Liver (tissue), 9 donors: Measurements from ENCODE around the gene SOX4. TPM values are rescaled to one million over a fixed set of nuclear protein-coding genes. Genes with fewer than 3 reads are reported as not detected.

ENCODE experiments used
- DNase-seq: peaks from one replicate; pipeline ENCODE4 v3.0.0-alpha.2; 2017; ENCODE audit warnings: low spot score
- H3K27ac ChIP-seq, 2 donors: one replicate each; pipeline ENCODE4 v1.7.0; 2013; ENCODE audit warnings: inconsistent platforms in 2 of 2, low read length in 2 of 2, control low read depth in 1 of 2, low read depth in 1 of 2, mild to moderate bottlenecking in 1 of 2
- H3K27me3 ChIP-seq, 4 donors: one replicate each; pipeline versions ENCODE4 v1.6.1 to v1.7.0; 2013; ENCODE audit warnings: low read length in 3 of 4, inconsistent platforms in 1 of 4, mild to moderate bottlenecking in 1 of 4, moderate library complexity in 1 of 4; ENCODE audit not compliant: control insufficient read depth in 4 of 4, insufficient read depth in 4 of 4
- H3K36me3 ChIP-seq, 4 donors: one replicate each; pipeline versions ENCODE4 v1.6.1 to v1.7.0; 2013; ENCODE audit warnings: low read length in 3 of 4, mild to moderate bottlenecking in 3 of 4, low read depth in 1 of 4, moderate library complexity in 1 of 4; ENCODE audit not compliant: control insufficient read depth in 4 of 4, insufficient read depth in 3 of 4
- H3K4me1 ChIP-seq, 4 donors: one replicate each; pipeline versions ENCODE4 v1.6.1 to v1.7.0; 2013; ENCODE audit warnings: low read length in 3 of 4, mild to moderate bottlenecking in 3 of 4, moderate library complexity in 1 of 4; ENCODE audit not compliant: control insufficient read depth in 4 of 4, insufficient read depth in 4 of 4
- H3K4me3 ChIP-seq, 3 donors: one replicate each; pipeline versions ENCODE4 v1.6.1 to v1.7.0; 2013; ENCODE audit warnings: low read length in 3 of 3, control low read depth in 1 of 3, low read depth in 1 of 3, mild to moderate bottlenecking in 1 of 3
- H3K9ac ChIP-seq, 2 donors: one replicate each; pipeline ENCODE4 v1.7.0; 2013; ENCODE audit warnings: low read length in 2 of 2, mild to moderate bottlenecking in 2 of 2, moderate library complexity in 2 of 2, control low read depth in 1 of 2, low read depth in 1 of 2
- H3K9me3 ChIP-seq, 4 donors: one replicate each; pipeline versions ENCODE4 v1.6.1 to v1.7.0; 2013; ENCODE audit warnings: low read length in 3 of 4; ENCODE audit not compliant: control insufficient read depth in 4 of 4
- CTCF ChIP-seq: fragments of 150-350 bp; IDR thresholded peaks from 2 replicates; pipeline ENCODE4 v1.5.1; 2017; ENCODE audit warnings: improper control_type of control experiment, low read depth, low read length; ENCODE audit not compliant: missing input control
- EGR1 ChIP-seq, 2 donors: IDR thresholded peaks; 2 replicates each; pipeline ENCODE4 v1.6.1; 2016 to 2018; ENCODE audit warnings: antibody characterized with exemption in 2 of 2, low read depth in 2 of 2
- FOXA1 ChIP-seq: IDR thresholded peaks from 2 replicates; pipeline ENCODE4 v1.6.1; 2016; ENCODE audit warnings: antibody characterized with exemption
- GABPA ChIP-seq, 2 donors: IDR thresholded peaks in 1 of 2; conservative IDR thresholded peaks in 1 of 2; 2 replicates each; pipeline ENCODE4 v1.6.1; 2016; ENCODE audit warnings: antibody characterized with exemption in 2 of 2, mild to moderate bottlenecking in 1 of 2, moderate library complexity in 1 of 2
- HNF4A ChIP-seq, 2 donors: conservative IDR thresholded peaks; 2 replicates each; pipeline ENCODE4 v1.6.1; 2016; ENCODE audit warnings: antibody characterized with exemption in 2 of 2, mild to moderate bottlenecking in 2 of 2
- HNF4G ChIP-seq: IDR thresholded peaks from 2 replicates; pipeline ENCODE4 v1.6.1; 2016; ENCODE audit warnings: antibody characterized with exemption
- JUND ChIP-seq, 2 donors: IDR thresholded peaks; 2 replicates each; pipeline ENCODE4 v1.6.1; 2016; ENCODE audit warnings: antibody characterized with exemption in 2 of 2
- MAX ChIP-seq: IDR thresholded peaks from 2 replicates; pipeline ENCODE4 v1.6.1; 2016; ENCODE audit warnings: antibody characterized with exemption
- NR2F2 ChIP-seq: IDR thresholded peaks from 2 replicates; pipeline ENCODE4 v1.6.1; 2016; ENCODE audit warnings: antibody characterized with exemption
- RAD21 ChIP-seq, 2 donors: IDR thresholded peaks; 2 replicates each; pipeline ENCODE4 v1.6.1; 2016; ENCODE audit warnings: antibody characterized with exemption in 2 of 2, mild to moderate bottlenecking in 2 of 2
- REST ChIP-seq: IDR thresholded peaks from 2 replicates; pipeline ENCODE4 v1.6.1; 2016; ENCODE audit warnings: antibody characterized with exemption, mild to moderate bottlenecking
- RXRA ChIP-seq, 2 donors: IDR thresholded peaks; 2 replicates each; pipeline ENCODE4 v1.6.1; 2017 to 2018; ENCODE audit warnings: antibody characterized with exemption in 2 of 2, mild to moderate bottlenecking in 1 of 2
- SP1 ChIP-seq: IDR thresholded peaks from 2 replicates; pipeline ENCODE4 v1.6.1; 2018; ENCODE audit warnings: antibody characterized with exemption, mild to moderate bottlenecking
- TAF1 ChIP-seq: conservative IDR thresholded peaks from 2 replicates; pipeline ENCODE4 v1.6.1; 2016; ENCODE audit warnings: antibody characterized with exemption, mild to moderate bottlenecking
- YY1 ChIP-seq: IDR thresholded peaks from 2 replicates; pipeline ENCODE4 v1.6.1; 2016; ENCODE audit warnings: antibody characterized with exemption, mild to moderate bottlenecking
- ZBTB33 ChIP-seq: IDR thresholded peaks from 2 replicates; pipeline ENCODE4 v1.6.1; 2016; ENCODE audit warnings: antibody characterized with exemption
- WGBS: extraction: QIAGEN DNeasy Blood & Tissue Kit; methylation state at CpG from one replicate; pipeline ENCODE4 v1.1.7; 2013; 5-methylcytosine and 5-hydroxymethylcytosine counted together
- polyA plus RNA-seq, 2 donors: library from polyadenylated mRNA; stranded (reverse) in 1 of 2; unstranded in 1 of 2; fragments of 200-250 nt in 1 of 2; fragments of >200 nt in 1 of 2; fragmentation: Nextera tagmentation in 1 of 2; extraction: Ambion mirVana in 1 of 2; gene quantifications; one replicate each; pipeline versions ENCODE4 v1.2.1 to v1.2.3, GENCODE V29; 2013 to 2015
- total RNA-seq, 2 donors: library from RNA; depleted of rRNA; stranded (reverse); fragments of >200 nt; gene quantifications; one replicate each; pipeline ENCODE4 v1.2.3, GENCODE V29; 2014
- donor health status: healthy.
- donor health status: healthy.
- donor health status: healthy.
- donor health status: healthy.
- donor health status: healthy.

Gene SOX4
- total and polyA plus RNA-seq, 4 donors = 0.59 to 8.1 (median 0.95) TPM

- H3K9ac ChIP-seq = no peak overlapping the region
- H3K36me3 ChIP-seq = no peaks in the 10 kb centered on the region
- H3K4me1 ChIP-seq = no peaks in the 10 kb centered on the region
- no peak overlapping the region for H3K27ac ChIP-seq
- no peaks in the 10 kb centered on the region for H3K9me3 ChIP-seq
- H3K27me3 ChIP-seq = no peaks in the 10 kb centered on the region
- H3K4me3 ChIP-seq = no peak overlapping the region
- TF ChIP-seq MAX = no peak
- 78% methylated on average over 3 of the region's 3 CpGs for WGBS
- no peak for DNase-seq
Observed at GRCh38 chr6:21559238-21559637, 34.3 kb upstream of the SOX4 start.

GRCh38 chr6:21560249-21560648 lies 33.3 kb upstream of the SOX4 start:
- no peak for TF ChIP-seq REST
- no peak for TF ChIP-seq HNF4A (conservative IDR thresholded peaks at IDR 0.05)
- TF ChIP-seq EGR1 (IDR thresholded peaks at IDR 0.05; ENCODE audit: low read depth in 2 of 2) = no peak
- no peak for TF ChIP-seq RXRA (IDR thresholded peaks at IDR 0.05)
- TF ChIP-seq HNF4G = no peak
- no peak for TF ChIP-seq RAD21 (IDR thresholded peaks at IDR 0.05)
- no peak for TF ChIP-seq FOXA1
- no peak for TF ChIP-seq MAX
- TF ChIP-seq GABPA (IDR thresholded peaks at IDR 0.05 in 1 of 2, conservative IDR thresholded peaks at IDR 0.05 in 1 of 2) = no peak
- TF ChIP-seq JUND (IDR thresholded peaks at IDR 0.05) = no peak
- TF ChIP-seq CTCF = no peak
- no peak for TF ChIP-seq TAF1
- no peak for TF ChIP-seq ZBTB33
- TF ChIP-seq YY1 = no peak
- no peak for TF ChIP-seq SP1
- no peak for TF ChIP-seq NR2F2
- no peak overlapping the region for H3K4me3 ChIP-seq
- DNase-seq = no peak
- no peaks in the 10 kb centered on the region for H3K4me1 ChIP-seq
- 80% methylated on average over 2 of the region's 2 CpGs for WGBS
- H3K27ac ChIP-seq = no peak overlapping the region
- H3K9me3 ChIP-seq = no peaks in the 10 kb centered on the region
- no peaks in the 10 kb centered on the region for H3K27me3 ChIP-seq
- H3K9ac ChIP-seq = no peak overlapping the region
- H3K36me3 ChIP-seq = no peaks in the 10 kb centered on the region
